ENCODE results near the gene HAPSTR1. TPM values are rescaled to one million over a fixed set of nuclear protein-coding genes. Genes with fewer than 3 reads are reported as not detected.

The HAPSTR1 gene
- total and polyA plus RNA-seq, 2 of the 13 experiments (the other 11 are each of a cell fraction or from before 2014, with no cell fraction given): 25.2 to 83.2 TPM

GRCh38 chr16:9053006-9053601, 38.3 kb upstream of the HAPSTR1 start:
- Histone ChIP-seq H3K4me1 (ENCODE audit: insufficient read depth, low read length) (peaks cover 40% of the 10 kb centered on the region), H3K27ac (ENCODE audit: extremely low read length, insufficient read depth, low read length) (no peak overlapping the region), H2AFZ (ENCODE audit: low read length) (no peak overlapping the region), H3K36me3 (replicated peaks in 1 of 2; ENCODE audit: control insufficient read depth in 1 of 2, insufficient read depth in 2 of 2, low read length in 2 of 2) (no peaks in the 10 kb centered on the region), H3K9me3 (ENCODE audit: low read length) (no peaks in the 10 kb centered on the region), H3K27me3 (ENCODE audit: control insufficient read depth in 1 of 2, insufficient read depth in 2 of 2, low read length in 2 of 2) (peaks cover 0 to 13% of the 10 kb centered on the region in 2 experiments; a peak in 4 of 5 replicates), H3K79me2 (ENCODE audit: insufficient read depth, low read length) (no peaks in the 10 kb centered on the region), H3K4me2 (ENCODE audit: low read depth, low read length) (peak overlapping the region; percentile 78), H3K9ac (ENCODE audit: insufficient read depth, low read depth, low read length) (no peak overlapping the region; the same call in 1 of the 2 replicates), H3K4me3 (replicated peaks in 1 of 3; ENCODE audit: insufficient read depth in 1 of 3, low read depth in 2 of 3, low read length in 3 of 3) (peak overlapping the region in 2 of 3 experiments; percentile 31 to 52; a peak in 3 of 6 replicates), H4K20me1 (ENCODE audit: insufficient read depth, low read length) (no peaks in the 10 kb centered on the region)
- CTCF ChIA-PET (ENCODE audit: low intra/inter-chr PET ratio, low total read pairs): no interaction called here
- DNase-seq (ENCODE audit: low spot score) (peak; percentile 92), ATAC-seq (peak; percentile 94), FAIRE-seq (peak; percentile 94)
- WGBS (ENCODE audit: low lambda C conversion rate): 10% methylated on average over 9 of the region's 9 CpGs
- POLR2A ChIA-PET: interaction anchor here (2.1 kb wide), 1 partner anchor 38 kb away, joined by 9 read pairs; the partner anchor contains the start of gene HAPSTR1
- BruUV-seq (replicated peaks): no TSS peak
- in situ Hi-C loops (cut with HindIII; ENCODE audit: extremely low pct_ligation_motif_present, low pct_unique_long_range_greater_than_20kb): no loop called here
- intact Hi-C loops (cut with micrococcal nuclease; ENCODE audit: unreplicated experiment): no loop called here
- TF ChIP-seq SAFB2 (CRISPR knock-in tag; IDR thresholded peaks at IDR 0.05; ENCODE audit: borderline replicate concordance, low read depth) (peak; percentile 49; the same call in 1 of the 2 replicates), ETV6 (CRISPR knock-in tag; conservative IDR thresholded peaks at IDR 0.05) (no peak), ZNF570 (CRISPR knock-in tag; IDR thresholded peaks at IDR 0.05; ENCODE audit: borderline replicate concordance) (no peak), ZNF292 (CRISPR knock-in tag; IDR thresholded peaks at IDR 0.05; ENCODE audit: borderline replicate concordance, low read depth) (peak; percentile 42; the same call in 1 of the 2 replicates), MED1 (CRISPR knock-in tag; IDR thresholded peaks at IDR 0.05) (0 out of 2 replicates have a peak, but pooled peaks have one; percentile 28), POLR2G (IDR thresholded peaks at IDR 0.05; ENCODE audit: low read depth, low read length) (peak; percentile 56; the same call in 1 of the 2 replicates), IRF2 (CRISPR knock-in tag; IDR thresholded peaks at IDR 0.05) (peak; percentile 95), SOX5 (CRISPR knock-in tag; IDR thresholded peaks at IDR 0.05; ENCODE audit: borderline replicate concordance) (no peak), HOXA7 (CRISPR knock-in tag; IDR thresholded peaks at IDR 0.05) (no peak), ZSCAN5A (CRISPR knock-in tag; IDR thresholded peaks at IDR 0.05; ENCODE audit: borderline replicate concordance) (no peak), ZFX (CRISPR knock-in tag; IDR thresholded peaks at IDR 0.05; ENCODE audit: low read depth) (peak; percentile 77), IRF9 (CRISPR knock-in tag; IDR thresholded peaks at IDR 0.05; ENCODE audit: borderline replicate concordance) (0 out of 2 replicates have a peak, but pooled peaks have one; percentile 63), IKZF5 (CRISPR knock-in tag; IDR thresholded peaks at IDR 0.05) (peak; percentile 31; the same call in 1 of the 2 replicates), BHLHE40 (IDR thresholded peaks at IDR 0.05; ENCODE audit: low read length) (peak; percentile 97), CREBL2 (CRISPR knock-in tag; IDR thresholded peaks at IDR 0.05; ENCODE audit: borderline replicate concordance) (no peak), HOMEZ (CRISPR knock-in tag; IDR thresholded peaks at IDR 0.05; ENCODE audit: low read depth) (peak; percentile 34; the same call in 1 of the 2 replicates), ZNF350 (CRISPR knock-in tag; IDR thresholded peaks at IDR 0.05; ENCODE audit: borderline replicate concordance, low read depth) (peak; percentile 70)
